ENCODE results near the gene GLS.

DNA sequence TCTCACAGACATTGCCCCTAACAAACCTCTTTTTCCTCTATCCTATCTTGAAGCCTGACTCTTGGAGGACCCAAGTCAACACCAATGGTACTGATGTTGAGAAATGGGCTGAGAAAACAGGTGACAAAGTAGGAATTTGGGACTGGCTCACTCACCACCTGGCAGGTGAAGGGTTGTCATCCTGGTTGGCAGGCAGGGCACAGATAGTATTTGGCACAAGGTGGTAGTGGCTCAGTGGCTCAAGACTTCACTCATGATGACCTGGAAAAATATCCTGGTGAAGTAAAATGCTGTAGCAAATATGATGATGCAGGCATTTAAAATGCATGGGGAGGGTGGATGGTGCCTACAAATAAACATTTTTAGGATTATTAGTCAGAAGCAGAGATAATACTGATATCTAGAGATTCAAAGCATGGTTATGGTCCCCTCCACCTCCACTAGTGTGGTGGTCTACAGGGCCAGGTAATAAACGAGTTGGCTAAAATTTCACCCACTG lies 38.0 kb upstream of the GLS start:
- TF ChIP-seq POLR2A (IDR thresholded peaks at IDR 0.05; ENCODE audit: low read depth, low read length) (no peak), JUN (IDR thresholded peaks at IDR 0.05; ENCODE audit: borderline replicate concordance, insufficient read depth, insufficient read length, low read depth) (no peak), EZH2 (IDR thresholded peaks at IDR 0.05; ENCODE audit: borderline replicate concordance, low read depth, low read length, severe bottlenecking) (no peak), POLR2AphosphoS5 (IDR thresholded peaks at IDR 0.05; ENCODE audit: insufficient read depth, low read depth, low read length) (no peak)
- TF ChIP-seq, protein P1, sequence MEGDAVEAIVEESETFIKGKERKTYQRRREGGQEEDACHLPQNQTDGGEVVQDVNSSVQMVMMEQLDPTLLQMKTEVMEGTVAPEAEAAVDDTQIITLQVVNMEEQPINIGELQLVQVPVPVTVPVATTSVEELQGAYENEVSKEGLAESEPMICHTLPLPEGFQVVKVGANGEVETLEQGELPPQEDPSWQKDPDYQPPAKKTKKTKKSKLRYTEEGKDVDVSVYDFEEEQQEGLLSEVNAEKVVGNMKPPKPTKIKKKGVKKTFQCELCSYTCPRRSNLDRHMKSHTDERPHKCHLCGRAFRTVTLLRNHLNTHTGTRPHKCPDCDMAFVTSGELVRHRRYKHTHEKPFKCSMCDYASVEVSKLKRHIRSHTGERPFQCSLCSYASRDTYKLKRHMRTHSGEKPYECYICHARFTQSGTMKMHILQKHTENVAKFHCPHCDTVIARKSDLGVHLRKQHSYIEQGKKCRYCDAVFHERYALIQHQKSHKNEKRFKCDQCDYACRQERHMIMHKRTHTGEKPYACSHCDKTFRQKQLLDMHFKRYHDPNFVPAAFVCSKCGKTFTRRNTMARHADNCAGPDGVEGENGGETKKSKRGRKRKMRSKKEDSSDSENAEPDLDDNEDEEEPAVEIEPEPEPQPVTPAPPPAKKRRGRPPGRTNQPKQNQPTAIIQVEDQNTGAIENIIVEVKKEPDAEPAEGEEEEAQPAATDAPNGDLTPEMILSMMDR (IDR thresholded peaks at IDR 0.05; ENCODE audit: extremely low read depth in 1 of 2, insufficient read depth in 1 of 2, low read depth in 1 of 2, low read length in 2 of 2) = no peak

Measured in endothelial cell of umbilical vein (primary cell).